PC-9 (cell line): ENCODE measurements around the gene LAPTM5.

Experiments
- CTCF ChIP-seq: fragments of 200-600 bp; sonication (generic); conservative IDR thresholded peaks from 2 replicates; pipeline ENCODE4 v1.6.1; 2017; ENCODE audit warnings: mixed run types, antibody characterized with exemption, mild to moderate bottlenecking, moderate library complexity
- EZH2 ChIP-seq: fragments of 200-600 bp; sonication (generic); IDR thresholded peaks from 2 replicates; pipeline ENCODE4 v1.8.0; 2017; ENCODE audit warnings: antibody characterized with exemption, low read depth

DNA sequence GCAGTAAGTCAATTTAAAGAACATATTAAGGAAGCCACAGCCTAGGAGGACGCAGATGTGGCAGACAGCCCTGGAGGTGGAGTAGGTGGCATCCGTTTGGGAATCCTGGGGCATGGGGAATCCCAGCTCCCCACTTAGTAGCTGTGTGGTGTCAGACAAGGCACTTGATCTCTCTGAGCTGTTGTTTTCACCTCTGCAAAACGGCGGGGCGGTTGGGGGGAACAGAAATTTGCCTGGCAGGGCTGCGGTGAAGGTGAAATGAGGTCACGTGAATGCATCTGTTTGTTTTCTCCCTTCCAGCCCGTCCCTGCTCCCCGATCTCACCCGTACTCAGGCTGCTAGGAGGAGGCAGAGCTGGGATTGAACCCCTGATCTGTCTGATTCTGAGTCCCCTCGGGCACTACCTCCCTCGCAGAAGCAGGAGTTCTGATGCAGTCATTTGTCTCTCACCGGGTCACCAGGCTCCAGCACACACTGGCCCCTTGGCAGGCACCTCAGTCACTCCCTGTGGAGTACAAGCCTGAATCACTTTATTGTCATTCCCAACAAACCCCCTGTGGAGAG, 2.2 kb upstream of the LAPTM5 start:
- TF ChIP-seq CTCF (no peak), EZH2 (no peak)
